ENCODE data around the gene CORT. TPM values are rescaled to one million over a fixed set of nuclear protein-coding genes. Genes with fewer than 3 reads are reported as not detected.

Gene CORT
- total RNA-seq, 1 experiment from 2014 or later = 1.6 TPM

GRCh38 chr1:10446790-10447422 lies 2.9 kb upstream of the CORT start:
- H2AFZ ChIP-seq = no peak overlapping the region
- no peaks in the 10 kb centered on the region for H4K20me1 ChIP-seq (ENCODE audit: insufficient read depth)
- H3K4me1 ChIP-seq (replicated peaks; ENCODE audit: insufficient read depth) = no peaks in the 10 kb centered on the region
- H3K27me3 ChIP-seq (ENCODE audit: insufficient read depth, low read depth) = no peaks in the 10 kb centered on the region
- ChIA-PET POLR2A (ENCODE audit: unreplicated experiment) (no interaction called here), CTCF (interaction anchor here (0.6 kb wide), 1 partner anchor 11 kb away, joined by 3 read pairs; no protein-coding TSS in a partner anchor)
- no TSS peak for BruUV-seq (replicated peaks)
- no peak overlapping the region for H3K4me2 ChIP-seq
- no peak overlapping the region for H3K4me3 ChIP-seq
- H3K36me3 ChIP-seq (ENCODE audit: low read depth) = no peaks in the 10 kb centered on the region
- TF ChIP-seq EZH2 (IDR thresholded peaks at IDR 0.05; ENCODE audit: low read depth) = no peak
- no peak for TF ChIP-seq CTCF (conservative IDR thresholded peaks at IDR 0.05)
- H3K9me3 ChIP-seq (ENCODE audit: insufficient read depth, low read depth) = no peaks in the 10 kb centered on the region
- no peak for DNase-seq
- H3F3A ChIP-seq (ENCODE audit: insufficient read depth, low read depth) = no peaks in the 10 kb centered on the region
- H3K9me2 ChIP-seq (ENCODE audit: insufficient read depth) = no peaks in the 10 kb centered on the region
- H3K79me2 ChIP-seq (ENCODE audit: low read depth) = no peaks in the 10 kb centered on the region
- H3K27ac ChIP-seq = no peak overlapping the region
- intact Hi-C loops (cut with micrococcal nuclease; ENCODE audit: unreplicated experiment) = no loop called here

GRCh38 chr1:10450156-10450814 lies 454 bp downstream of the CORT start:
- no peaks in the 10 kb centered on the region for H4K20me1 ChIP-seq (ENCODE audit: insufficient read depth)
- H3K36me3 ChIP-seq (ENCODE audit: low read depth) = no peaks in the 10 kb centered on the region
- TF ChIP-seq CTCF (conservative IDR thresholded peaks at IDR 0.05) = no peak
- TF ChIP-seq EZH2 (IDR thresholded peaks at IDR 0.05; ENCODE audit: low read depth) = no peak
- H3K27ac ChIP-seq = no peak overlapping the region
- H3K4me2 ChIP-seq = no peak overlapping the region
- H3K79me2 ChIP-seq (ENCODE audit: low read depth) = no peaks in the 10 kb centered on the region
- H3K4me3 ChIP-seq = no peak overlapping the region
- H3K4me1 ChIP-seq (replicated peaks; ENCODE audit: insufficient read depth) = no peaks in the 10 kb centered on the region
- ChIA-PET POLR2A (ENCODE audit: unreplicated experiment) (no interaction called here), CTCF (no interaction called here)
- H3K9me3 ChIP-seq (ENCODE audit: insufficient read depth, low read depth) = no peaks in the 10 kb centered on the region
- no peaks in the 10 kb centered on the region for H3K9me2 ChIP-seq (ENCODE audit: insufficient read depth)
- H3F3A ChIP-seq (ENCODE audit: insufficient read depth, low read depth) = no peaks in the 10 kb centered on the region
- H2AFZ ChIP-seq = no peak overlapping the region
- H3K27me3 ChIP-seq (ENCODE audit: insufficient read depth, low read depth) = no peaks in the 10 kb centered on the region
- no peak for DNase-seq
- intact Hi-C loops (cut with micrococcal nuclease; ENCODE audit: unreplicated experiment) = no loop called here
- no TSS peak for BruUV-seq (replicated peaks)

GRCh38 chr1:10450836-10451235 lies 1.0 kb downstream of the CORT start:
- CTCF ChIA-PET = no interaction called here
- no peak overlapping the region for H2AFZ ChIP-seq

More at GRCh38 chr1:10450836-10451235, 1.0 kb downstream of the CORT start:
- H3K36me3 ChIP-seq (ENCODE audit: low read depth) = no peaks in the 10 kb centered on the region
- H3K9me2 ChIP-seq (ENCODE audit: insufficient read depth) = no peaks in the 10 kb centered on the region
- no peaks in the 10 kb centered on the region for H3K79me2 ChIP-seq (ENCODE audit: low read depth)
- TF ChIP-seq EZH2 (IDR thresholded peaks at IDR 0.05; ENCODE audit: low read depth) = no peak
- no peak overlapping the region for H3K27ac ChIP-seq
- H3K4me2 ChIP-seq = no peak overlapping the region
- no peaks in the 10 kb centered on the region for H3K4me1 ChIP-seq (replicated peaks; ENCODE audit: insufficient read depth)
- no peaks in the 10 kb centered on the region for H3K9me3 ChIP-seq (ENCODE audit: insufficient read depth, low read depth)
- BruUV-seq (replicated peaks) = no TSS peak
- no peak overlapping the region for H3K4me3 ChIP-seq
- POLR2A ChIA-PET (ENCODE audit: unreplicated experiment) = no interaction called here
- H3F3A ChIP-seq (ENCODE audit: insufficient read depth, low read depth) = no peaks in the 10 kb centered on the region
- H4K20me1 ChIP-seq (ENCODE audit: insufficient read depth) = no peaks in the 10 kb centered on the region
- no peaks in the 10 kb centered on the region for H3K27me3 ChIP-seq (ENCODE audit: insufficient read depth, low read depth)
- no peak for DNase-seq
- intact Hi-C loops (cut with micrococcal nuclease; ENCODE audit: unreplicated experiment) = no loop called here

Measured in PC-9 (cell line).